22Rv1 (cell line): ENCODE data around the gene STMND1.

ENCODE experiments used
- ZFX ChIP-seq: fragments of 450-650 bp; IDR thresholded peaks from 2 replicates; pipeline ENCODE4 v1.6.1; 2017; ENCODE audit warnings: antibody characterized with exemption, borderline replicate concordance
- TF ChIP-seq, protein P1 (sequence below): fragments of 450-650 bp; IDR thresholded peaks from 2 replicates; pipeline ENCODE4 v1.5.1; 2017; ENCODE audit warnings: mild to moderate bottlenecking

DNA sequence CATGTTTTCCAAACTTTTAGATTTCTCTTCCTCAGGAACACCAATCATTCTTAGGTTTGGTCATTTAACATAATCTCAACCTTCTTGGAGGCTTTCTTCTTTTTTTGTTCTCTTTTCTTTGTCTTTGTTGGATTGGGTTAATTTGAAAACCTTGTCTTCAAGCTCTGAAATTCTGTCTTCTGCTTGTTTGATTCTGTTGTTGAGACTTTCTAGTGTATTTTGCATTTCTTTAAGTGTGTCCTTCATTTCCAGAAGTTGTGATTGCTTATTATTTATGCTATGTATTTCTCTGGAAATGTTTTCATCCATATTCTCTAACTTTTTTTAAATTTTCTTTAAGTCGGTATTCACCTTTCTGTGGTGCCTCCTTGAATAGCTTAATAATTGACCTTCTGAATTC is 42.2 kb downstream of the STMND1 start:
- TF ChIP-seq, protein P1, sequence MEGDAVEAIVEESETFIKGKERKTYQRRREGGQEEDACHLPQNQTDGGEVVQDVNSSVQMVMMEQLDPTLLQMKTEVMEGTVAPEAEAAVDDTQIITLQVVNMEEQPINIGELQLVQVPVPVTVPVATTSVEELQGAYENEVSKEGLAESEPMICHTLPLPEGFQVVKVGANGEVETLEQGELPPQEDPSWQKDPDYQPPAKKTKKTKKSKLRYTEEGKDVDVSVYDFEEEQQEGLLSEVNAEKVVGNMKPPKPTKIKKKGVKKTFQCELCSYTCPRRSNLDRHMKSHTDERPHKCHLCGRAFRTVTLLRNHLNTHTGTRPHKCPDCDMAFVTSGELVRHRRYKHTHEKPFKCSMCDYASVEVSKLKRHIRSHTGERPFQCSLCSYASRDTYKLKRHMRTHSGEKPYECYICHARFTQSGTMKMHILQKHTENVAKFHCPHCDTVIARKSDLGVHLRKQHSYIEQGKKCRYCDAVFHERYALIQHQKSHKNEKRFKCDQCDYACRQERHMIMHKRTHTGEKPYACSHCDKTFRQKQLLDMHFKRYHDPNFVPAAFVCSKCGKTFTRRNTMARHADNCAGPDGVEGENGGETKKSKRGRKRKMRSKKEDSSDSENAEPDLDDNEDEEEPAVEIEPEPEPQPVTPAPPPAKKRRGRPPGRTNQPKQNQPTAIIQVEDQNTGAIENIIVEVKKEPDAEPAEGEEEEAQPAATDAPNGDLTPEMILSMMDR, result no peak
- no peak for TF ChIP-seq ZFX
